ENCODE results near the gene CPED1.

Gene CPED1

DNA sequence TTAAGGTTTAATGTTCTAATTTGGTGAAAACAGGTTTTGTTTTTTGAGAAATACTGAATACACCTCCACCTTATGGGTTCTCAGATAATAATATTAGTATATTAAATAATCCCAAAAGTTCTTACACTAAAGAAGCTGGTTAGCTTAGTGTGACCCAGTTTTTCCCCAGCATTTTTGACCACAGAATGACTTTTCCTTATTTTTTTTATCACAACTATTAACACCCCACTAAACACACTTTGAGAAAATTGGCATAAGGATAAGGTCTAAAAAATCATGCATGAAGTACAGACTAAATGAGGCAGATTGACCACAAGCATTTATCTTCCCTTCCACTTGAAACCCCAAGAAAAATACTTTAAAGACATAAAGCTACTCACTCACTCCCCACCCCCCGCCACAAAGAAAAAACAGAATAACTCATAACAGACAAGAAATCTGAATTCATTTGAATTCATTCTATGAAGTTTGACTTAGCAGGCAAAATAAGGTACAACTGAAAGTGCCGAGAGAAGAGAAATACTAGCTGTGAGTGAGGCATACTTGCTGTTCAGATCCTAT, 290.6 kb downstream of the CPED1 start:
- no peak overlapping the region for H3K9ac ChIP-seq (ENCODE audit: low read length)
- TF ChIP-seq CTCF (IDR thresholded peaks at IDR 0.05; ENCODE audit: low read length) (no peak), EZH2 (IDR thresholded peaks at IDR 0.05; ENCODE audit: borderline replicate concordance, low read length) (no peak)
- H2AFZ ChIP-seq (ENCODE audit: low read length), result peak overlapping the region; percentile 13; the same call in 1 of the 2 replicates
- H3K4me3 ChIP-seq (ENCODE audit: low read depth, low read length, poor library complexity, severe bottlenecking), result no peak overlapping the region
- H3K9me3 ChIP-seq (ENCODE audit: low read length), result peaks cover 9% of the 10 kb centered on the region; the same call in 1 of the 2 replicates
- H3K9me2 ChIP-seq (ENCODE audit: low read depth, low read length), result no peaks in the 10 kb centered on the region
- H3K79me2 ChIP-seq (ENCODE audit: insufficient read depth, low read length), result no peaks in the 10 kb centered on the region
- peaks cover 22% of the 10 kb centered on the region for H3K4me1 ChIP-seq (ENCODE audit: insufficient read depth, low read length, severe bottlenecking)
- no peaks in the 10 kb centered on the region for H3F3A ChIP-seq (ENCODE audit: insufficient read depth, low read length)
- no peaks in the 10 kb centered on the region for H4K20me1 ChIP-seq (ENCODE audit: insufficient read depth, low read length)
- H3K36me3 ChIP-seq (ENCODE audit: insufficient read depth, low read length), result peaks cover 19% of the 10 kb centered on the region
- H3K4me2 ChIP-seq (ENCODE audit: low read length), result no peak overlapping the region
- no peak overlapping the region for H3K27ac ChIP-seq (ENCODE audit: low read depth, low read length, poor library complexity, severe bottlenecking)
- H3K27me3 ChIP-seq (ENCODE audit: insufficient read depth, low read length), result no peaks in the 10 kb centered on the region

GRCh38 chr7:121279822-121280221, 291.3 kb downstream of the CPED1 start:
- Histone ChIP-seq H3K4me2 (ENCODE audit: low read length) (no peak overlapping the region), H3K27ac (ENCODE audit: low read depth, low read length, poor library complexity, severe bottlenecking) (no peak overlapping the region), H2AFZ (ENCODE audit: low read length) (peak overlapping the region; percentile 13; the same call in 1 of the 2 replicates), H3K36me3 (ENCODE audit: insufficient read depth, low read length) (peaks cover 19% of the 10 kb centered on the region), H3K79me2 (ENCODE audit: insufficient read depth, low read length) (no peaks in the 10 kb centered on the region), H4K20me1 (ENCODE audit: insufficient read depth, low read length) (no peaks in the 10 kb centered on the region), H3K9ac (ENCODE audit: low read length) (no peak overlapping the region), H3K9me3 (ENCODE audit: low read length) (peaks cover 16% of the 10 kb centered on the region), H3K9me2 (ENCODE audit: low read depth, low read length) (no peaks in the 10 kb centered on the region), H3K4me3 (ENCODE audit: low read depth, low read length, poor library complexity, severe bottlenecking) (no peak overlapping the region), H3F3A (ENCODE audit: insufficient read depth, low read length) (no peaks in the 10 kb centered on the region), H3K4me1 (ENCODE audit: insufficient read depth, low read length, severe bottlenecking) (peaks cover 17% of the 10 kb centered on the region), H3K27me3 (ENCODE audit: insufficient read depth, low read length) (no peaks in the 10 kb centered on the region)
- TF ChIP-seq EZH2 (IDR thresholded peaks at IDR 0.05; ENCODE audit: borderline replicate concordance, low read length) (no peak), CTCF (IDR thresholded peaks at IDR 0.05; ENCODE audit: low read length) (no peak)

- H3K4me3 ChIP-seq (ENCODE audit: low read depth, low read length, poor library complexity, severe bottlenecking), result no peak overlapping the region
- H2AFZ ChIP-seq (ENCODE audit: low read length), result no peak overlapping the region
- H3K9me3 ChIP-seq (ENCODE audit: low read length), result peaks cover 23% of the 10 kb centered on the region
- H3K4me2 ChIP-seq (ENCODE audit: low read length), result no peak overlapping the region
- H3K9me2 ChIP-seq (ENCODE audit: low read depth, low read length), result no peaks in the 10 kb centered on the region
- no peaks in the 10 kb centered on the region for H4K20me1 ChIP-seq (ENCODE audit: insufficient read depth, low read length)
- H3K79me2 ChIP-seq (ENCODE audit: insufficient read depth, low read length), result no peaks in the 10 kb centered on the region
- H3K36me3 ChIP-seq (ENCODE audit: insufficient read depth, low read length), result peaks cover 19% of the 10 kb centered on the region
- no peak overlapping the region for H3K9ac ChIP-seq (ENCODE audit: low read length)
- peaks cover 17% of the 10 kb centered on the region for H3K4me1 ChIP-seq (ENCODE audit: insufficient read depth, low read length, severe bottlenecking)
- no peaks in the 10 kb centered on the region for H3K27me3 ChIP-seq (ENCODE audit: insufficient read depth, low read length)
- H3K27ac ChIP-seq (ENCODE audit: low read depth, low read length, poor library complexity, severe bottlenecking), result no peak overlapping the region
- TF ChIP-seq EZH2 (IDR thresholded peaks at IDR 0.05; ENCODE audit: borderline replicate concordance, low read length) (no peak), CTCF (IDR thresholded peaks at IDR 0.05; ENCODE audit: low read length) (no peak)
- H3F3A ChIP-seq (ENCODE audit: insufficient read depth, low read length), result no peaks in the 10 kb centered on the region
Measured at GRCh38 chr7:121280656-121281055, 292.1 kb downstream of the CPED1 start.

All from OCI-LY1 (cell line).